GM18867 (cell line): ENCODE data around the gene KIAA1671.

Experiments
- ATAC-seq: cut with Tn5 transposase; IDR thresholded peaks from one replicate; pipeline ENCODE4 v1.9.1; 2021; ENCODE audit warnings: mild to moderate bottlenecking, moderate library complexity; ENCODE audit not compliant: unreplicated experiment

Gene KIAA1671

GRCh38 chr22:25109878-25110595 lies 157.5 kb downstream of the KIAA1671 start:
- no peak for ATAC-seq

- ATAC-seq = no peak
Observed at GRCh38 chr22:25110596-25110845, 158.0 kb downstream of the KIAA1671 start.

- no peak for ATAC-seq
Observed at GRCh38 chr22:25110846-25111578, 158.5 kb downstream of the KIAA1671 start.

DNA sequence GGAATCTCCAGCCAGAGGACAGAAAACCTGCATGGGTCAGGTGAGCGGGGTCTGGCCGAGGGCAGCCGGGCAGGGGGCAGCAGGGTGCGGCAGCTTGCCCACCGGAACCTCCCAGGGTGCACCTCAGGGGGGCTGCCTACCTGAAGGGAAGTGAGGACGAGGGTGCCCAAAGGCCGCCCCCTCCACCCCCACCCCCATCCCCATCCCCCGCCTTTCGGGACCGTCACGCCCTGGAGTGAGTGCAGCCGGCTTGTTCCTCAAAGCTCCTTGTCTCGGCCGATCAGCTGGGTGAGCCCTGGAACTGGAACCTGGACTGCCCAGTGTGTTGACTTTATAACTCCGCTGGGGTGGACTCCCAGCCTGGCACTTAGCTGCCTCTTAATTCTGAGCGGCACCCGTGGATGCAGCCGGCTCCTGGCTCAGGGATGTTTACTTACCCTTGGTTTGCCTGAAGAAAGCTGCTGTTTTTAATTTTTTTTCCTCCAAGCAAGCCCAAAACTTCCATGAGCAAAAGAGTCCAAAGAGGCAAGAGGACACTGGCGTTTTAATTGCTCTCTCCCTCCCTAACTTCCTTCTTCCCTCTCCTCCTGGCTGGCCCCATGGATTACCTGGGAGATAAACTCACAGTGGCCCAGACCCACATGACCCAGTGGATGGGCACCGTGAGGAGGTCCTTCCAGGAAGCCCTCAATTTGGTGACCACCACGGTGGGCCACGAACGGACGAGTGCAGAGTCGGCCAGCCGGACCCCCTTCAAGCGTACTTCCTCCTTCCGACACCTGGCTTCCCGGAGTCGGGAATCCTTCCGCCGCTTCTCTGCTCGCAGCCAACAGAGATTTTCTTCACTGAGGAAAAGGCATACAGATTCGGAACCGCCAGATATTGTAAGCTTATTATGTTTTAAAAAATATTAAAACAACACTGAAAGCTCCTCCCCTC lies 159.3 kb downstream of the KIAA1671 start:
- no peak for ATAC-seq

- ATAC-seq = no peak
Observed at GRCh38 chr22:25112538-25113253, 160.2 kb downstream of the KIAA1671 start.

DNA sequence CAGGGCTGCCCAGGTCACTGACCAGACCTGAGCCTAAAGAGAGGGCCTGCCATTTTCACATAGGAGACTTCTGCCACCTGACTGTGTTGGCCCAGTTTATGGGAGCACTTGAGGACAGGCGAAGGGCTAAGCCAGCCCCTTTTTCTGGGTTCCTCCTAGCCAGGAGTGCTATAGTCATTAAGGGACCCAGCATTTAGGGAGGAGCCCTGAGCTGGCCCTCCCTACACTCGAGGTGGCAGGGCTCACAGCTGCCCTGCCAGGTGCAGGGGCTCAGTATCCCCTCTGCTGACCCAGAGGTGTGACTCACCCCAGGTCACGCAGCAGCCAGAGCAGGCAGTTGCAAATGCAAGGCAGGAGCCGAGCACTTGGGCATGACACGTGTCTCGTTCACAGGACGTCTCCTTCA lies 160.8 kb downstream of the KIAA1671 start:
- ATAC-seq = no peak

DNA sequence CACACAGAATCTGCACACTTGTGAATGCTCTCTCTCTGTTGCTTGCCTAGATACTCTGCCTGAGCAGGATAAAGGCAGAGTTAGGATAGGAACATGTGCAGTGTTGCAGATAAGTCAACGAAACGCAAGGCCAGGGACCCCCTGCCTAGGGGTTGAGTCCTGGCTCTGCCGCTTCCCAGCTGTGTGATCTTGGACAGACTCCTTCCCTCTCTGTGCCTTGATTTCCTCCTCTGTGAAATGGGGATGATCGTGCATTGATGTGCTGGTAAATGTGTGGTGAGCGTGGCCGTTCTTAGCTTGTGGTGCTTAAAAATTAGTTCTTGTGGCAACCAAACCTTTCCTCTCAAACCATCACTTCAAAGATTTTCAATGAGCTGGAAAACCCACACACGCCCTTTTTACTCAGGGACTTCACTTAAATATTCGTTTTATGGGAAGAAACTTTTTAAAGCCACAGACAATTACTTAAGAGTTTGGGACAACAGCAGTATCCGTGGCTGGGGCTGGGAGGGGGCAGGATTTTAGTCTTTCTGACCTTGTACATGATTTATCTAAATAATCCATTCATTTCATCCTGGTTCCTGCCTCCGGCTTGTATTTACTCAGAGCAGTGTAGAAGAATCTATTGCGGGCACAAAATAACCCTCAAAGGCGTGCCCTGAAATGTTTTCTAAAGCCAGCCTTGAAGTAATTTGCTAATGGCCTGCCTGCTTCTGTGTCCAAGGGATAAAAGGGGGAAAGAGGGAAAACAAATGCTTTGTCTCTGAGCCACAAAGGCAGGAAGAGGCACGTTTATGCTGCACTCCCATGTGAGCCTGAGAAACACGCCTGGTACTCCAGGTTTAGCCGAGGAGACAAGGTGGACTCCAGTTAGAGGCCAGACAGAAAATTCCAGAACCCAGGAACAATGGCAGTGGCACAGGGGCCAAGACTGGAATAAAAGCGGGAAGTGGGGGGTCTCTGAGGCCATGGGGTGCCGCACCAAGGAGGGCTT lies 162.2 kb downstream of the KIAA1671 start:
- ATAC-seq = no peak

DNA sequence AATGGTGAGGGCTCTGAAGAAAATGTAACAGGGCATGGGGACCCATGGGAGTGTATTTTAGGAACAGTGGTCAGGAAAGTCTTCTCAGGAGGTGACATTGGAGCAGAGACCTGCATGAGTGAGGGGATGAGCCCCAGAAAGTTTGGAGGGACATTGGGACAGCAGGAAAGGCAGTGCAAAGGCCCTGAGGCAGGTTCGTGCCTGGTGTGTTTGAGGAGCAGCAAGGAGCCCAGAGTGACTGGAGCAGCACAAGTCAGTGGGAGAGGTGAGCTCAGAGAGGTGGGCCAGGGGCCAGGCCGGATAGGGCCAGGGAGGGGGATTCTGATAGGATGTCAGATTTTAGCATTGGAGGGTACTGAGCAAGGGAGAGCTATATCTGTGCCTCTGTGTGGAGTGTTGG lies 167.1 kb downstream of the KIAA1671 start:
- ATAC-seq = no peak

- ATAC-seq = no peak
Observed at GRCh38 chr22:25120093-25120561, 167.6 kb downstream of the KIAA1671 start.

- no peak for ATAC-seq
Observed at GRCh38 chr22:25120761-25121212, 168.3 kb downstream of the KIAA1671 start.

- no peak for ATAC-seq
Observed at GRCh38 chr22:25122136-25122764, 169.7 kb downstream of the KIAA1671 start.

DNA sequence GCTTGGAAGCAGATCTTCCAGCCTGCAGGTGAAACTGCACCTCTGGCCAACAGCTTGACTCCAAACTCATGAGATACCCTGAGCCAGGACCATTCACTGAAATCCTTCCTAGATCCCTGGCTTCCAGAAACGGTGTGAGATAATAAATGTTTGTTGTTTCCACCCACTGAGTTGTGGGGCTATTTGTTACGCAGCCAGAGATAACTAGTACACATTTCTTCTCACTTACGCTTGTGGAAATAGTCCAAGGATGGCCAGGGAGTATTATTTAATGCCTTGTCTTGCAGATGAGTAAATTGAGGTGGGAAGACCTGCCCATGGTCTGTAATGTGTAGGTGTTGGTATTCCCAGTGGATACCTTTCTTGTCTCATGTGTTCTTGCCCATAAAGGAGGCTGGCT lies 171.2 kb downstream of the KIAA1671 start:
- ATAC-seq = no peak

DNA sequence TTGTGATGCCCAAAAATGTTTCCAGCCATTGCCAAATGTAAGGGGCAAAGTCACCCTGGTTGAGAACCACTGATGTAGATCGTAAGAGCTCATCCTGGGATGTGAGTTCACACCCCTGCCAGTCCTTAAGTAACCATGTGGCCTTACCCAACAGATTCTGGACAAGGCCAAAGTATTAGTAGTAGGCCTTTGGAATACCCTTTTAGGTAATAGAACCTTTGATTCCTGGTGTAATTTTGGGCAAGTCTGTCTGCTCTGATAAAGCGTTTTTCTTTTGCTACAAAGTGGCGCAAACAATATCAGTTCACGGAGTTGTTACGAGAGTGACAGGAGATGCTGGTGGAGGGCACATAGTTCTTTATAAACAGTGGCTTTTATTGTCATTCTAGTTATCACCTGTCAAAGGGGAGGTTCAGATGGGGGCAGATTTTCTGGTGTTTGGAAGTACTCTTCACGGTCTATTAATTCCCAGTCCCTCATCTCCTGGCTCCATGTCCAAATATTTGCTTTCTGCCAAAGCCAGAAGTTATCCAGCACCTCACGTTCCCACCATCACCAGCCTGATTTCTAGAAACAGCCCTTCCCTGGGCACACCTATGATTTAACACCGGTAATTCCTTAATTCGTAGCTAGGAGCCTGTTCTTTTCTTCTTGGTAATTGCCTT lies 173.3 kb downstream of the KIAA1671 start:
- ATAC-seq = no peak

DNA sequence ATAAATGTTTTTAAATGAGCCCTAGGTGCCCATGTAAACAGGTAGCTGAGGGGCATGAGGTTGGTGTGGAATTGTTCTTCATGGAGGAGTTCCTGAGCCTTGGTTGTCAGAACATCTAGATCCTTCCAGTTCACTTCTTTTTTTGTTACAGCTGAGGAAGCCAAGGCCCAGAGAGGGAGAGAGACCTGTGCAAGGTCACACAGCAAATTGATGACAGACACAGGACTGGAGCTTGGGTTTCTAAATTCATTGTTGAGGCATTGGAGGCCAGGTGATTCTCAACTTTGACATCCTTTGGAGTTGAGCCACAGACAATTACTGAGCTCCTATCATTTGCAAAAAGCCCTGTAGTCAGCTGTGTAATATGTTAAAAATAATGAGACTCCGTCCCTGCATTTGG lies 174.0 kb downstream of the KIAA1671 start:
- no peak for ATAC-seq

DNA sequence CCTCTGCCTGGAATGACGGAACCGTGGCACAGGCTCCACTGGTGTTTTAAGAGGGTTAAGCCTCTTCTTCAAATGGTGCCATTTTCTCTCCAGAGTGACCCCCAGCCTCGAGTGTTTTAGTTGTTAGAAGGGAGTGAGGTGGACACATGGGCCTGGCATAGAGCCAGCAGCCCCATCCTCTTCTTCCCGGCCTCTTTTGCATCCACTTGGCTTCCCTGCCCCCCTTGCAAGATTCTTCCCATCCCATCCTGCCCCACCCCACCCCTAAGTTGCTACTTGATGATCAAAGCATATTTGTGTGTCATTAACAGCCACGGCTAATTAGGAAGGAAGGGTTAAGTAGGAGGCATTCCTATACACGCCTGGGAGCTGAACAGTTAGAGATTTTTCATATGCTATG lies 174.8 kb downstream of the KIAA1671 start:
- ATAC-seq = no peak

DNA sequence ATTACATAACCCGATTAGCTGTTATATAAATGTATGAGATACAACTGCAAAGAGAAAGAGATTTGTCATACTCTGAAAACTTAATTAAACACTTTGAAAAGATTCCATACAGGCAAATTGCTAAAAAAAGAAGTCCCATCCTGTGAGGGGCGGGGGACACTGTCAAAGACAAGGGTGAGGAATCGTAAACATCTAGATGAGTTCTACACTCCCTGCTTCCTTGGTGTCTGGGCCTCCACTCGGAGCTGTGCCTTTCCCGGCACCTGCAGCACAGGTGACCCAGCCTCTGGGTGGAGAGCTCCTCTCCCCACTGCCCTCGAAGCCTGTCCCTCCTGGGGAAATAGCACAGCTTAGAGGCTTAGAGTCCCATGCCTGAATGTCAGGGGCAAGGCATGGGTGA lies 177.9 kb downstream of the KIAA1671 start:
- ATAC-seq = no peak

GRCh38 chr22:25131198-25131887 lies 178.8 kb downstream of the KIAA1671 start:
- ATAC-seq = no peak

GRCh38 chr22:25134028-25134427 lies 181.5 kb downstream of the KIAA1671 start:
- ATAC-seq = no peak
